ENCODE measurements around the gene SDC1.

DNA sequence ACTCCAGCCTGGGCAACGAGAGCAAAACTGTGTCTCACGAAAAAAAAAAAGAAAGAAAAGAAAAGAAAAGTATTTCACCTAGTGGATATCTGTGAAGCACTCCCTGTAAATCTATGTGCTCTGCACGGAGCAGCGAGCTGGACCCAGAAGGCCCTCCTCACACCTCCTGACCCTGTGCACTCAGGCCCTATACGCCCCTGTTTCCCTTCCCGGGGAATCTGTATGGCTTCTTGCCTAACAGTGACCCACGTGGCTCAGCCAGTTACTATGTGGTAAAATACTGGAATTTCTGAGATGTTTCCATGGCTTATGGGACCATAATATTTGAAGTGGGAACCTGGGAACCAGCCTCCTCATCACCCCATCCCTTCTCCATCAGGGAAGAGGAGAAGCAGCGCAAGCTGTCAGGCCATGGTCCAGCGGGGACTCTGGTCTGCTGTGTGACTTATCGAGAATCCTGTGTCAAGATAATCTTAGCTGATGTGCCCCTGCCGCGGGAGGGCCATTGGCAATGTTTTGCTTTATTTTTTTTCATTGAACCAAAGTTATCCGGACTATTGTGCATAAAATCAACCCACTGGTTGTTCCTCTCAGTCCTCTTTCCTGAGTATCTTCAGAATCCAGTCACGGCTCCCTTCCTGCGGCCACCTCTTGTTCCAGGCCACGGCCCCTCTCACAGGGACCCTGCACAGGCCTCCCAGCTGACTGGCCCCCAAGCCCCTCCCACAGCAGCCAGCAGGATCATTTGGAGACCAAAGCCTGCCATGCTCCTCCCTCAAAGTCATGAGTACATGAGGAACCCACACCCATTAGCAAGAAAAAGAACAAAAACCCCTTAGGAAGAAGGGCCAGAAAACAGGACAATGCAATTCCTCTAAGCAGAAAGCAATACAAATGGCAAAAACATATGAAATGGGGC lies 30.6 kb downstream of the SDC1 start:
- TF ChIP-seq EZH2 (IDR thresholded peaks at IDR 0.05; ENCODE audit: borderline replicate concordance) (no peak), CTCF (IDR thresholded peaks at IDR 0.05; ENCODE audit: poor library complexity) (no peak), EZH2phosphoT487 (IDR thresholded peaks at IDR 0.05; ENCODE audit: low read depth, severe bottlenecking, unreplicated experiment) (no peak)
